B cell (primary cell): ENCODE results near the gene TRIM24. TPM values are rescaled to one million over a fixed set of nuclear protein-coding genes. Genes with fewer than 3 reads are reported as not detected.

ENCODE experiments used
- ATAC-seq: fragments of 200-7000 bp; cut with Tn5 transposase; one replicate; pipeline ENCODE4 v1.10.0; 2021; ENCODE audit warnings: low read depth, mild to moderate bottlenecking, moderate number of reproducible peaks, moderate library complexity
- CTCF ChIA-PET: fragments of 350-600 bp; sonication (Branson Sonifier 250); formaldehyde crosslinking; loops from one replicate; lab custom pipeline; 2021; ENCODE audit warnings: antibody characterized with exemption, inconsistent platforms; lab: Charles Lee
- POLR2A ChIA-PET: fragments of 350-600 bp; sonication (Branson Sonifier 250); formaldehyde crosslinking; loops from one replicate; lab custom pipeline; 2021; ENCODE audit warnings: antibody characterized with exemption; lab: Charles Lee
- DNase-seq: peaks from one replicate; pipeline ENCODE4 v3.0.0; 2013
- H2AFZ ChIP-seq: 2 replicates; pipeline ENCODE4 v1.6.1; 2012; ENCODE audit warnings: mild to moderate bottlenecking, low read depth, low read length; ENCODE audit not compliant: insufficient read depth, poor library complexity, severe bottlenecking
- H3K27ac ChIP-seq, 2 donors: 1 replicate in 1 of 2; 2 replicates in 1 of 2; pipeline ENCODE4 v1.5.1; 2012 to 2013; ENCODE audit warnings: low read length in 2 of 2, mild to moderate bottlenecking in 2 of 2, moderate library complexity in 1 of 2
- H3K27me3 ChIP-seq, 4 experiments: fragments of 200-600 bp in 1 of 4; sonication (generic) in 1 of 4; replicated peaks in 1 of 4; 1 replicate in 2 of 4; 2 replicates in 2 of 4; pipeline versions ENCODE4 v1.6.1 to v1.7.0; 2013 to 2016; ENCODE audit warnings: low read length in 3 of 4, mild to moderate bottlenecking in 2 of 4, mixed read lengths in 1 of 4, moderate library complexity in 1 of 4; ENCODE audit not compliant: insufficient read depth in 4 of 4, control insufficient read depth in 3 of 4; ENCODE audit errors: control extremely low read depth in 1 of 4
- H3K36me3 ChIP-seq, 2 experiments: replicated peaks in 1 of 2; 1 replicate in 1 of 2; 2 replicates in 1 of 2; pipeline versions ENCODE4 v1.6.1 to v1.7.1; 2013; ENCODE audit warnings: low read length in 1 of 2; ENCODE audit not compliant: insufficient read depth in 2 of 2, control insufficient read depth in 1 of 2; ENCODE audit errors: control extremely low read depth in 1 of 2, extremely low read depth in 1 of 2
- H3K4me1 ChIP-seq, 2 donors: fragments of 200-600 bp in 1 of 2; sonication (generic) in 1 of 2; 1 replicate in 1 of 2; 2 replicates in 1 of 2; pipeline versions ENCODE4 v1.5.1 to v1.6.1; 2013 to 2017; ENCODE audit warnings: low read length in 2 of 2; ENCODE audit not compliant: control insufficient read depth in 2 of 2, insufficient read depth in 2 of 2
- H3K4me2 ChIP-seq: replicated peaks from 2 replicates; pipeline ENCODE3; 2012; ENCODE audit warnings: mild to moderate bottlenecking, low read depth, low read length; ENCODE audit not compliant: poor library complexity, severe bottlenecking
- H3K4me3 ChIP-seq, 5 experiments: fragments of 200-600 bp in 1 of 5; sonication (generic) in 1 of 5; 1 replicate in 3 of 5; 2 replicates in 2 of 5; pipeline versions ENCODE4 v1.5.1 to v1.7.0; 2011 to 2016; ENCODE audit warnings: low read length in 4 of 5, mild to moderate bottlenecking in 4 of 5, low read depth in 2 of 5, control low read depth in 1 of 5, moderate library complexity in 1 of 5; ENCODE audit not compliant: insufficient read depth in 1 of 5; ENCODE audit errors: control extremely low read depth in 1 of 5, extremely low read depth in 1 of 5
- H3K79me2 ChIP-seq: fragments of 200-600 bp; sonication (generic); one replicate; pipeline ENCODE4 v1.6.0; 2016; ENCODE audit warnings: low read length; ENCODE audit not compliant: control insufficient read depth, insufficient read depth
- H3K9ac ChIP-seq: fragments of 200-600 bp; sonication (generic); 2 replicates; pipeline ENCODE4 v1.6.1; 2017; ENCODE audit warnings: mild to moderate bottlenecking, low read length, moderate library complexity
- H3K9me3 ChIP-seq, 3 donors: one replicate each; pipeline versions ENCODE4 v1.6.1 to v1.7.1; 2013; ENCODE audit warnings: low read length in 2 of 3; ENCODE audit not compliant: control insufficient read depth in 2 of 3, insufficient read depth in 1 of 3; ENCODE audit errors: control extremely low read depth in 1 of 3
- H4K20me1 ChIP-seq: 2 replicates; pipeline ENCODE4 v1.6.0; 2012; ENCODE audit warnings: mild to moderate bottlenecking, low read length; ENCODE audit not compliant: insufficient read depth, control insufficient read depth, poor library complexity, severe bottlenecking
- H3K27ac Mint-ChIP-seq: one replicate; pipeline ENCODE4 v1.8.0; 2021; ENCODE audit warnings: mixed read lengths
- H3K27me3 Mint-ChIP-seq: one replicate; pipeline ENCODE4 v1.8.0; 2021; ENCODE audit warnings: mixed read lengths
- H3K4me1 Mint-ChIP-seq: one replicate; pipeline ENCODE4 v1.8.0; 2021; ENCODE audit warnings: mixed read lengths
- H3K4me3 Mint-ChIP-seq: one replicate; pipeline ENCODE4 v1.8.0; 2021; ENCODE audit warnings: mixed read lengths
- H3K9me3 Mint-ChIP-seq: one replicate; pipeline ENCODE4 v1.8.0; 2022; ENCODE audit warnings: mixed read lengths; ENCODE audit not compliant: insufficient read depth
- EZH2 ChIP-seq: IDR thresholded peaks from 2 replicates; pipeline ENCODE4 v1.6.1; 2012; ENCODE audit warnings: borderline replicate concordance, low read depth, mild to moderate bottlenecking, moderate library complexity, low read length; ENCODE audit not compliant: insufficient read depth, poor library complexity, severe bottlenecking
- WGBS: methylation state at CpG from one replicate; pipeline ENCODE4 v1.1.5; 2013; ENCODE audit warnings: missing lambda C conversion rate; ENCODE audit not compliant: insufficient coverage; 5-methylcytosine and 5-hydroxymethylcytosine counted together
- intact Hi-C: fragments of 100-400 bp; cut with micrococcal nuclease; formaldehyde crosslinking; loops from one replicate; pipeline ENCODE4 v1.10.0; 2022
- polyA plus RNA-seq: library from polyadenylated mRNA; depleted of rRNA; stranded (reverse); fragments of >200 nt; gene quantifications from 2 replicates; pipeline ENCODE4 v1.2.3, GENCODE V29; 2012
- total RNA-seq, 2 donors: library from RNA; stranded (reverse); fragments of 120-200 nt in 1 of 2; gene quantifications; 1 replicate in 1 of 2; 2 replicates in 1 of 2; pipeline versions ENCODE4 v1.2.3 to v1.2.4, GENCODE V29; 2013 to 2022
- TF ChIP-seq, protein P1 (sequence below): fragments of 200-600 bp; IDR thresholded peaks from one replicate; pipeline ENCODE4 v1.8.0; 2022; ENCODE audit warnings: antibody characterized with exemption, mild to moderate bottlenecking

TRIM24 gene
- total and polyA plus RNA-seq, 2 donors (not counting 1 experiment from before 2014, with no cell fraction given) = 3.7 to 18.7 TPM

DNA sequence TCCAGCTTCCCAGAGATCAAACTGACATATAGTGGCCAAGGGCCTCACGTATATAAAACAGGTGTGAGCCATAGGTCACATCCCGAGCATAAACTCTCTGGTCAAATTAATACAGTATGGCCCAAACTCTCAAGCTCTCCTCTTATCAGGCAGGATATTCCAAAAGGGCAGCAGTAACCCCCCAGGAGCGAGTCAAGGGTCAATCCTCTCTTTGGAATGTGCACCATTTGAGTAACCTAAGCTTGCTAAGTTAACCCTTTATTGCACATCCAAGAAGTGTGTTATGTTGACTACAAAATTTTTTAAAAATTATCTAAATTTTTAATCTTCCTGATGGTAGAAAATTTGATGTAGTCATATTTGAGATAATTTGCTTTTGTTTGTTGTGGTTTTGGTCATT lies 4.5 kb upstream of the TRIM24 start:
- TF ChIP-seq EZH2 = no peak
- TF ChIP-seq, protein P1, sequence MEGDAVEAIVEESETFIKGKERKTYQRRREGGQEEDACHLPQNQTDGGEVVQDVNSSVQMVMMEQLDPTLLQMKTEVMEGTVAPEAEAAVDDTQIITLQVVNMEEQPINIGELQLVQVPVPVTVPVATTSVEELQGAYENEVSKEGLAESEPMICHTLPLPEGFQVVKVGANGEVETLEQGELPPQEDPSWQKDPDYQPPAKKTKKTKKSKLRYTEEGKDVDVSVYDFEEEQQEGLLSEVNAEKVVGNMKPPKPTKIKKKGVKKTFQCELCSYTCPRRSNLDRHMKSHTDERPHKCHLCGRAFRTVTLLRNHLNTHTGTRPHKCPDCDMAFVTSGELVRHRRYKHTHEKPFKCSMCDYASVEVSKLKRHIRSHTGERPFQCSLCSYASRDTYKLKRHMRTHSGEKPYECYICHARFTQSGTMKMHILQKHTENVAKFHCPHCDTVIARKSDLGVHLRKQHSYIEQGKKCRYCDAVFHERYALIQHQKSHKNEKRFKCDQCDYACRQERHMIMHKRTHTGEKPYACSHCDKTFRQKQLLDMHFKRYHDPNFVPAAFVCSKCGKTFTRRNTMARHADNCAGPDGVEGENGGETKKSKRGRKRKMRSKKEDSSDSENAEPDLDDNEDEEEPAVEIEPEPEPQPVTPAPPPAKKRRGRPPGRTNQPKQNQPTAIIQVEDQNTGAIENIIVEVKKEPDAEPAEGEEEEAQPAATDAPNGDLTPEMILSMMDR = no peak
- peaks cover 0 to 4% (median 0%) of the 10 kb centered on the region in 3 donors for H3K9me3 ChIP-seq
- 94% methylated on average over 2 of the region's 3 CpGs for WGBS
- H2AFZ ChIP-seq = no peak overlapping the region
- intact Hi-C loops = no loop called here
- DNase-seq = no peak
- ChIA-PET POLR2A (interaction anchor here (0.6 kb wide), 1 partner anchor 513 kb away, joined by 5 read pairs; no protein-coding TSS in a partner anchor), CTCF (no interaction called here)
- no peak overlapping the region for H3K27ac Mint-ChIP-seq
- no peaks in the 10 kb centered on the region for H3K79me2 ChIP-seq
- peaks cover 0 to 3% of the 10 kb centered on the region in 2 donors for H3K4me1 ChIP-seq
- H3K27me3 ChIP-seq = no peaks in the 10 kb centered on the region
- peaks cover 3% of the 10 kb centered on the region for H3K27me3 Mint-ChIP-seq
- no peaks in the 10 kb centered on the region for H3K36me3 ChIP-seq
- no peak overlapping the region for H3K27ac ChIP-seq
- peaks cover 2% of the 10 kb centered on the region for H3K9me3 Mint-ChIP-seq
- no peak for ATAC-seq
- H3K4me3 ChIP-seq = no peak overlapping the region
- H3K4me1 Mint-ChIP-seq = peaks cover 3% of the 10 kb centered on the region
- H3K9ac ChIP-seq = no peak overlapping the region
- H4K20me1 ChIP-seq = no peaks in the 10 kb centered on the region
- H3K4me3 Mint-ChIP-seq = no peak overlapping the region
- no peak overlapping the region for H3K4me2 ChIP-seq

GRCh38 chr7:138456220-138456619 lies 3.8 kb upstream of the TRIM24 start:
- Histone ChIP-seq H3K27ac (no peak overlapping the region), H3K9ac (no peak overlapping the region), H3K36me3 (no peaks in the 10 kb centered on the region), H3K27me3 (no peaks in the 10 kb centered on the region), H2AFZ (no peak overlapping the region), H3K4me1 (peaks cover 0 to 5% of the 10 kb centered on the region in 2 donors), H3K79me2 (no peaks in the 10 kb centered on the region), H3K4me3 (no peak overlapping the region), H4K20me1 (peaks cover under 1% of the 10 kb centered on the region), H3K9me3 (peaks cover 0 to 4% (median 0%) of the 10 kb centered on the region in 3 donors), H3K4me2 (no peak overlapping the region)
- Mint-ChIP-seq H3K4me1 (peaks cover 6% of the 10 kb centered on the region), H3K27me3 (peaks cover 3% of the 10 kb centered on the region), H3K9me3 (peaks cover 2% of the 10 kb centered on the region), H3K27ac (no peak overlapping the region), H3K4me3 (no peak overlapping the region)
- intact Hi-C loops = no loop called here
- no peak for TF ChIP-seq EZH2
- TF ChIP-seq, protein P1 = no peak
- CTCF ChIA-PET = no interaction called here
- WGBS = 87% methylated on average over 4 of the region's 4 CpGs
- POLR2A ChIA-PET = no interaction called here
- DNase-seq (no peak), ATAC-seq (no peak)
